GM10847 (cell line): ENCODE measurements around the gene TSHZ2.

Source experiments
- POLR2A ChIP-seq: IDR thresholded peaks from 2 replicates; pipeline ENCODE4 v1.6.1; 2011; ENCODE audit not compliant: insufficient read length; ENCODE audit errors: extremely low read depth

TSHZ2 gene

DNA sequence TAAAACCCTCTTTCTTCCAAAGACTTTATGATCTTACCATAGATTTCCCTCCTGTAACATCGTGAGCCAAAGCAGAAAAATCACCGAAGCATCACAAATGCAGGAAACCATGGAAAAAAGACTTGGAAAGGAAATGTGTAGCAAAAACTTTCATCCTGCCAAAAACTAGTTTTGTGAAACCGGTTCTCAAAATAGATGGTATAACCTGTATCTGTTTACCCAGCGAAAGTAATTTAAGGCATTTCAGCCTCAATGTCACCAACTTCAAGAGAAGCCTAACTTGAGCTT is 407.6 kb downstream of the TSHZ2 start:
- no peak for TF ChIP-seq POLR2A

GRCh38 chr20:53381568-53382262 is 409.6 kb downstream of the TSHZ2 start:
- TF ChIP-seq POLR2A, result no peak

- no peak for TF ChIP-seq POLR2A
These were observed 410.2 kb downstream of the TSHZ2 start for GRCh38 chr20:53382263-53382844.

GRCh38 chr20:53383916-53384315 is 411.8 kb downstream of the TSHZ2 start:
- TF ChIP-seq POLR2A, result no peak

DNA sequence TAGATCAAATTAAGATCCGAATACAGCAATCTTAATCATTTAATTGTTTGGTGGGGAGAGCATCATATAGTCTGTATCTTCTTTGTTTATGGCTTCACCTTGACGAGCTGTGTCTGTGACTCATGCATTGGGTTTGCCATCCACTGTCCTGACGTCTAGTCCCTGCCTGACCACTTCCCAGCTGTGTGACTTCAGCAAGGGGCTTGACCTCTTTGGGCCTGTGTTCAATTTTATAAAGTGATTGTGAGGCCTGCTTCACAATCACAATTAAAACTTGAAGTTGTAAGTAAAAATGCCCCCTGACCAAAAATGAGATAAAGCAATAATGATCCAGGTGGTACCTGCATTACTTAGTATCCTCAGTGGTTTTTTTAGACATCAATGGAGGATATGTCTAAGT is 412.2 kb downstream of the TSHZ2 start:
- TF ChIP-seq POLR2A, result no peak

- TF ChIP-seq POLR2A, result no peak
These were observed 414.0 kb downstream of the TSHZ2 start for GRCh38 chr20:53385941-53386767.

GRCh38 chr20:53387983-53388675 is 416.0 kb downstream of the TSHZ2 start:
- TF ChIP-seq POLR2A, result no peak

DNA sequence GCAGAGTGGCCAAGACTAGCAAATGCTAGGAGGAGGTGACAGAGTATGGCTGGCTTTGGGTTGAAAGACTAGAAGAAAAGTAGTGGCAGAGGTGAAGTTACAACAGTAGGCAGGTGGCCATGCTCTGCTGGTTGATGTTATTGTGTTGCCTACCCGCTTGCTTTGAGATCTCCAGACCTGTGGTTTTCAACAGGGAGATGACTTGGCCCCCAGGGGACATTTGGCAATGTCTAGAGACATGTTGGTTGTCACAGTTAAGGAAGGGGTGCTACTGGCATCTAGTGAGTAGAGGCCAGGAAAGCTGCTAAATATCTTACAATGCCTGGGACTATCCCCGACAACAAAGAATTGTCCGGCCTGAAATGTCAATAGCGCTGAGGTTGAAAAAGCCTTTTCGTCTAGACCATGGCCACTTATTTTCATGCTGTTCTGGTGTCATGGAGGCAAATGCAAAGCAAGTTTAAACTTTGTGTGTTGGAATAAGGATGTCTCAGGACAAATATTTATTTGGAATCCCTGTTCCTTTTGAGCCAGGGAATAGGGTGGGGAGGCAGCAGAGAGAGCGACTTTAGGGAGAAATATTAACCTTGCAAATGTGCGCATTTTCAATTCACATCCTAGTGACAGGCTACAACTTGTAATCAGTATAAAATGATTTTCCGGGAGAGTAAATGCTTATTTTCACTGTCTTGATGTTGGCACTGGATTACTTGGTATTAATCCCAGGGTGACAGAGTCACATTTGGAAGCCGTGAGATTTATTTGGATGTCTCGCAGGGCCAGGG is 417.6 kb downstream of the TSHZ2 start:
- no peak for TF ChIP-seq POLR2A

GRCh38 chr20:53390770-53391169 is 418.6 kb downstream of the TSHZ2 start:
- TF ChIP-seq POLR2A, result no peak

DNA sequence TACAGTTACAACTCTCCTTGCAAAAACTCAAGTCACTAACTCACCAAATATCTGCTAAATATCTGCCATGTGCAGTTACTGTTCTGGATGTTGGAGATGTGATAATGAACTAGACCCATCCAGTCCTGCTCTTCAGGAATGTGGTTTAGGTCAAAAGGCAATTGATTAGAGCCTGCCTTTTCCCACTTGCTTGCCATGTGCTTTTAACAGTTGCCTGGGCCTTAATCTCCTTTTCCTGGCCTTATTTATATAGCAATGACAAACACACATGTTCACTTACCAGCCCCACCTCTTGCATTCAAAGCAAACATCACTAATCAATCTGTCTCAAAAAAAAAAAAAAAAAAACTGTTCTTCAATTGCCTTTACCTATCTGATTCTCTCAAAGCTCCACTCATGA is 422.3 kb downstream of the TSHZ2 start:
- no peak for TF ChIP-seq POLR2A

DNA sequence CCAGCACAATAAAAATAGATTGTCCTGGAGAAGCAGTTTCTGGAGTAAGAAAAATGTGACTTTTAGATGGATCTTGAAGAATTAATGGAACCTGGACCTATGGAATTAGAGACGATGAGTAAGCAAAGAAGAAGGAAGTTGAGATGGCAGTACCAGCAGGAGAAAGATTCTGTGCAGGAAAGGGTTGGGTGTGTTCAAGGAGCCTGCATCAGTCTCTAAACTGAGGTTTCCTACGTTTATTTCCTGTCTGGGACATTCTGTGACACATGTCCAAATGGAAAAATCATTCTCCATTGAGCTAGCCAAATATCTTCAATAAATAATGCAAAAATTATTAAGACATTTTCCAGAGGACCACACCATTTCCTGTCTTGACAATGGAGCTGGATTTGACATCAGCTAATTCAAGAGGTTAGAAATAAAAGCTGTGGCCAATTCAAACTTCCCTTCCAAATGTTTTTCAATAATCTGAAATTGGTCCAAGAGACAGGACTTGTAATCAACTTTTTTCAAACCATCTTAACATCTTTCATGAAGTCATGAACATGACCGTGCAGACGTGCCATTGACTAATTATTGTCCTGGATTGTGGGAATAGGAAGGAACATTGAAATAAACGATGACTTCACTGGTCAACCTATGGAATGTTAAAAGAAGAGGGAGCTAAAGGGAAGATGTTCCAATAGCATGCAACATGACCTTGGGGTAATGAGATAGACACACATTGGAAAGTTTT is 423.2 kb downstream of the TSHZ2 start:
- no peak for TF ChIP-seq POLR2A

DNA sequence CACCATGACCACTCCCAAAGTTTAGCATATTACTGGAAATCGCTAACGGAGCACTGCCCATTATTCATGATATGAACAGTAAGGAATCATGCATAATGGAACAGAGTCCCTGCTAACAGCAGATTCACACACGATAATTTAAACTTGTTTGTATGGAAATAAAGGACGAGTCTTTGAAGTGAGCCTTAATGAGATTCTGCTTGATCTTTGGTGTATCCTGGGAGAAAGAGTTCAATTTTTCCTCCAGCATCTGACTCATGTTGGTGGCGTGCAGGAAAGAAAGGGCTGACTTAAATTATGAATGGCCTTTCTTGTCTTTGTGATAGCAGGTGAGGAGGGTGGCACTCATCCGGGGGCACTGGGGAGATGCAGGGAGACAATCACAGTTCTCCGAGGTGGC is 426.9 kb downstream of the TSHZ2 start:
- no peak for TF ChIP-seq POLR2A

- TF ChIP-seq POLR2A, result no peak
These were observed 427.6 kb downstream of the TSHZ2 start for GRCh38 chr20:53399592-53400335.
